Measurements from ENCODE around the gene IFT81. TPM values are rescaled to one million over a fixed set of nuclear protein-coding genes. Genes with fewer than 3 reads are reported as not detected.
A peak's percentile ranks its signal among the peaks of the same experiment; 100 is the strongest.

The IFT81 gene
- total RNA-seq, 4 donors from 2014 or later = 6.9 to 40.6 (median 20.7) TPM

DNA sequence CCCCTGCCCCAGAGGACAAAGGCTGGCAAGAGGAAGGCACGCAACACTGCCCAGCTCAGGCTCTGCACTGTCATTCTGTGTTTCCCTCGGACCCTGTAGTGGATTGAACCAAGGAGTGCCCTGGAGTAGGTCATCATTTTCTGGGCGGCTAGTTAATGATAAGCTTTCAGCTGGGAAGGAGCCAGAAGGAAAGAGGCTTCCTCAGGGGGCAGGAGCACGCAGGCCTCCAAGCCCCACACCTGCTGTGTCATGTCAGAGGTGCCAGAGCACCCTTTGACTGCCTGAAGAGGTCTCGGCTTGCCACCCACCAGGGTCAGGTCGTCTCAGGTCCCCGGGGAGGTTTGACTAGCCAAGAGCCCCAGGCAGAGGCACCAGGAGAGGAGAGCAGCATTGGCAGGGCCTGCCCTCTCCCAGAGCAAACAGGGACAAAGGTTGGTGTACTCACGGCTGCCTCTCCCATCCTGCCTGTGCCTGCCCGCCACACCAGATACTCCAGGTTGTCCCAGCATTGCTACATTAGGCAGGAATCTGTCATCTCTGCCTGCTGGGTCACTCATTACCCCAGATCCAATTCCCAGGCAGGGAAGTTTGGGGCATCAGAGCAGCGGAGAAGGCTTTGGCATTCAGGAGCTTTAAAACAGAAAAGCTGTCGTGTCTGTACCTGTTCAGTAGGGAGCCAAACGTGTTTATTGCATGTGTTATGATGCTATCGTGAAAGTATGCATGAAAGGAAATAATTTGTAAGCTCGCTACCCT is 123.4 kb downstream of the IFT81 start:
- Histone ChIP-seq H3K27ac (peak overlapping the region; percentile 22 to 68), H3K4me1 (no peaks in the 10 kb centered on the region), H3K9me3 (no peaks in the 10 kb centered on the region), H3K4me3 (no peak overlapping the region), H3K36me3 (no peaks in the 10 kb centered on the region), H3K27me3 (no peaks in the 10 kb centered on the region)
- intact Hi-C loops (cut with DNase I; ENCODE audit: low total_unique reads) = no loop called here
- TF ChIP-seq POLR2A (IDR thresholded peaks at IDR 0.05) = no peak
- TF ChIP-seq CTCF (IDR thresholded peaks at IDR 0.05) = no peak
- DNase-seq = no peak

- Histone ChIP-seq H3K9me3 (no peaks in the 10 kb centered on the region), H3K4me1 (no peaks in the 10 kb centered on the region), H3K27ac (no peak overlapping the region), H3K36me3 (no peaks in the 10 kb centered on the region), H3K4me3 (no peak overlapping the region), H3K27me3 (no peaks in the 10 kb centered on the region)
- DNase-seq = no peak
- intact Hi-C loops (cut with DNase I; ENCODE audit: low total_unique reads) = no loop called here
- no peak for TF ChIP-seq POLR2A (IDR thresholded peaks at IDR 0.05)
These were observed 123.9 kb downstream of the IFT81 start for GRCh38 chr12:110248096-110248447.

GRCh38 chr12:110249105-110249504 is 124.9 kb downstream of the IFT81 start:
- Histone ChIP-seq H3K4me1 (no peaks in the 10 kb centered on the region), H3K27ac (no peak overlapping the region), H3K9me3 (no peaks in the 10 kb centered on the region), H3K4me3 (no peak overlapping the region), H3K36me3 (no peaks in the 10 kb centered on the region), H3K27me3 (no peaks in the 10 kb centered on the region)
- intact Hi-C loops (cut with DNase I; ENCODE audit: low total_unique reads) = no loop called here
- DNase-seq = no peak
- no peak for TF ChIP-seq POLR2A (IDR thresholded peaks at IDR 0.05)
- TF ChIP-seq CTCF (IDR thresholded peaks at IDR 0.05) = no peak

DNA sequence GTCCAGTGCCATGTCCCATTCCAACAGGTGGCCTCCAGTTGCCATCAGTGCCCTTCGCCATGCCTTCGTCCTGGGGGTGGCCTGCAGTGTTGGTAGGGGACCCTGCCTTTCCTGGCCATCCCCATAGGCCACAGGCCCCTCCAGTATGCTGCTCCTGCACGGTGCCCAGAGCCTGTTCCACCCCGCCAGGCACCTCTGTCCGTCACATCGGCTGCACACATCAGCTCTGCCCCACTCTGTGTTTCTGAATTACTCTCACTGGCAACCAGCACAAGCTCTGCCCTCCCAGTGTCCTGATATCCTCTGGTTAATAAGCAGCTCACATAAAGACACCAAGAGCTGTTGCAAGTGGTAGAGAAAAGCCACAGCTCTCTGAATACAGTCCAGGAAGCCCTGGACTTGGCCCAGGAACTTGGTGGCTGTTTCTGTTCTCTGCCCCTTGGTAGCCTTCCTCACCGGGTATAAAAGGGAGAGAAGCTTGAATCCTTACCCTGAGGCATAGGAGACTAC is 125.6 kb downstream of the IFT81 start:
- H3K9me3 ChIP-seq = no peaks in the 10 kb centered on the region
- H3K36me3 ChIP-seq = no peaks in the 10 kb centered on the region
- H3K4me3 ChIP-seq = no peak overlapping the region
- no peak overlapping the region for H3K27ac ChIP-seq
- no peaks in the 10 kb centered on the region for H3K27me3 ChIP-seq
- DNase-seq = no peak
- no peaks in the 10 kb centered on the region for H3K4me1 ChIP-seq
- intact Hi-C loops (cut with DNase I; ENCODE audit: low total_unique reads) = no loop called here
- TF ChIP-seq CTCF (IDR thresholded peaks at IDR 0.05) (no peak), POLR2A (IDR thresholded peaks at IDR 0.05) (no peak)

DNA sequence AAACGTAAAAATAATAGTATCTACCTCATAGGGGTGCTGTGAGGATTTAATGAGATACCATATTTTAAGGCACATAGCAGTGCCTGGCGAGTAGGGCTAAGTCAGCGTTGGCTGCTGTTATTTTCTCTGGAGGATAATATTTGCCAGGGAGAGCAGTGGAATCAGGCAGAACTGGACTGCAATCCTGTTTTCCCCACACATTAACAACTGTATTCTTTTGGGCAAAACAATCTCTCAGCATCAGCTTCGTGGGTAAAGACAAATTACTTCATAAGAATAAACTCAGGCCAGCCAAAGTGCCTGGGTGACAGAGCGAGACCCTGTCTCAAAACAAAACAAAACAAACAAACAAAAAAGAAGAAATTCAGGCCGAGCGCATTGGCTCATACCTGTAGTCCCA is 127.2 kb downstream of the IFT81 start:
- Histone ChIP-seq H3K4me1 (no peaks in the 10 kb centered on the region), H3K9me3 (no peaks in the 10 kb centered on the region), H3K4me3 (no peak overlapping the region), H3K27me3 (no peaks in the 10 kb centered on the region), H3K36me3 (no peaks in the 10 kb centered on the region), H3K27ac (no peak overlapping the region)
- DNase-seq = no peak
- TF ChIP-seq POLR2A (IDR thresholded peaks at IDR 0.05) (no peak), CTCF (IDR thresholded peaks at IDR 0.05) (no peak)
- intact Hi-C loops (cut with DNase I; ENCODE audit: low total_unique reads) = no loop called here

All from uterus (tissue), 4 donors.